ENCODE results near the gene IL10.

GRCh38 chr1:206722751-206723461 is 49.4 kb downstream of the IL10 start:
- TF ChIP-seq CTCF (IDR thresholded peaks at IDR 0.05), result no peak
- no peak for TF ChIP-seq POLR2AphosphoS5 (IDR thresholded peaks at IDR 0.05)

All from upper lobe of left lung (tissue), 4 donors.